Gastroesophageal sphincter (tissue), 3 donors: ENCODE data around the gene MMRN1.
"Not testable (repeated sequence)": the region's sequence is repeated elsewhere in the genome, so short reads cannot be mapped to it uniquely, and the experiment has no call there.

Experiments used
- EP300 ChIP-seq: sonication (generic); formaldehyde crosslinking; IDR thresholded peaks from one replicate; pipeline ENCODE4 v1.6.1; 2017; ENCODE audit warnings: antibody characterized with exemption, mild to moderate bottlenecking
- POLR2A ChIP-seq, 2 donors: fragments of 450-650 bp; IDR thresholded peaks; one replicate each; pipeline ENCODE4 v1.6.1; 2017; ENCODE audit warnings: antibody characterized with exemption in 2 of 2, mild to moderate bottlenecking in 2 of 2, moderate library complexity in 1 of 2
- POLR2AphosphoS5 ChIP-seq: sonication (generic); formaldehyde crosslinking; IDR thresholded peaks from one replicate; pipeline ENCODE4 v1.6.1; 2017; ENCODE audit warnings: antibody characterized with exemption
- TF ChIP-seq, protein P1 (sequence below), 4 experiments: fragments of 200-600 bp in 2 of 4; fragments of 450-650 bp in 2 of 4; sonication (generic) in 1 of 4; IDR thresholded peaks; one replicate each; pipeline ENCODE4 v1.5.1; 2017 to 2019; ENCODE audit warnings: antibody characterized with exemption in 4 of 4, mild to moderate bottlenecking in 2 of 4, moderate library complexity in 2 of 4

DNA sequence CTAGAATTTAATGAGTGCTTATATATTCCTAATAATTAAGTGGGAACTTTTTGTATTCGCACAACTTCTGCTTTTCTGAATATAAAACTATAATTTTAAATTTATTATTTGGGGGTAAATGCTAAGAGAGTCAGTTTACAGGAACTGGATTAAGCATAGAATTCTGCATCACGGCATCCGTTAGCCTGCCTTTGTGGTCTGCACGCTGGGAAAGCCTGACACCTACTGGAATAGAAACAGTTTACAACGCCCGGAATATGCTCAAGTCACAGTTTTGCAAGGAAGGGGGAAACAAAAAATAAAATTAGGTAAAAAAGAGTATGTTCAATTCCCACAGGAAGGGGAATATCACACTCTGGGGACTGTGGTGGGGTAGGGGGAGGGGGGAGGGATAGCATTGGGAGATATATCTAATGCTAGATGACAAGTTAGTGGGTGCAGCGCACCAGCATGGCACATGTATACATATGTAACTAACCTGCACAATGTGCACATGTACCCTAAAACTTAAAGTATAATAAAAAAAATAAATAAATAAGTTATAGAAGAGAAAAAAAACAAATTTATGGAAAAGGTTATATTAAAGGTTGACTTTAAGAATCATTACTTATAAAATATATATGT lies 7.3 kb downstream of the MMRN1 start:
- TF ChIP-seq POLR2AphosphoS5; EP300; POLR2A (IDR thresholded peaks at IDR 0.05): not testable (repeated sequence)
- TF ChIP-seq, protein P1, sequence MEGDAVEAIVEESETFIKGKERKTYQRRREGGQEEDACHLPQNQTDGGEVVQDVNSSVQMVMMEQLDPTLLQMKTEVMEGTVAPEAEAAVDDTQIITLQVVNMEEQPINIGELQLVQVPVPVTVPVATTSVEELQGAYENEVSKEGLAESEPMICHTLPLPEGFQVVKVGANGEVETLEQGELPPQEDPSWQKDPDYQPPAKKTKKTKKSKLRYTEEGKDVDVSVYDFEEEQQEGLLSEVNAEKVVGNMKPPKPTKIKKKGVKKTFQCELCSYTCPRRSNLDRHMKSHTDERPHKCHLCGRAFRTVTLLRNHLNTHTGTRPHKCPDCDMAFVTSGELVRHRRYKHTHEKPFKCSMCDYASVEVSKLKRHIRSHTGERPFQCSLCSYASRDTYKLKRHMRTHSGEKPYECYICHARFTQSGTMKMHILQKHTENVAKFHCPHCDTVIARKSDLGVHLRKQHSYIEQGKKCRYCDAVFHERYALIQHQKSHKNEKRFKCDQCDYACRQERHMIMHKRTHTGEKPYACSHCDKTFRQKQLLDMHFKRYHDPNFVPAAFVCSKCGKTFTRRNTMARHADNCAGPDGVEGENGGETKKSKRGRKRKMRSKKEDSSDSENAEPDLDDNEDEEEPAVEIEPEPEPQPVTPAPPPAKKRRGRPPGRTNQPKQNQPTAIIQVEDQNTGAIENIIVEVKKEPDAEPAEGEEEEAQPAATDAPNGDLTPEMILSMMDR (IDR thresholded peaks at IDR 0.05): peak; percentile 39 to 73 (median 48)
